ENCODE measurements around the gene QRICH2. TPM values are rescaled to one million over a fixed set of nuclear protein-coding genes. Genes with fewer than 3 reads are reported as not detected.

QRICH2 gene
- total RNA-seq, 1 donor from 2014 or later: 18.5 TPM

- no peak overlapping the region for H3K27ac Mint-ChIP-seq
- H3K4me1 Mint-ChIP-seq (ENCODE audit: low read depth): no peaks in the 10 kb centered on the region
- no peaks in the 10 kb centered on the region for H3K27me3 Mint-ChIP-seq
- no peak for TF ChIP-seq CTCF (IDR thresholded peaks at IDR 0.05; ENCODE audit: unreplicated experiment)
- no peak overlapping the region for H3K4me3 Mint-ChIP-seq (ENCODE audit: low read depth)
- H3K9me3 Mint-ChIP-seq (ENCODE audit: low read depth): no peaks in the 10 kb centered on the region
- no peak for DNase-seq (ENCODE audit: low spot score, unreplicated experiment)
- peaks cover 2% of the 10 kb centered on the region for H3K36me3 Mint-ChIP-seq (ENCODE audit: insufficient read depth)
These were observed 27.4 kb downstream of the QRICH2 start for GRCh38 chr17:76280650-76281049.

GRCh38 chr17:76279742-76280287, 28.3 kb downstream of the QRICH2 start:
- H3K9me3 Mint-ChIP-seq (ENCODE audit: low read depth): no peaks in the 10 kb centered on the region
- TF ChIP-seq CTCF (IDR thresholded peaks at IDR 0.05; ENCODE audit: unreplicated experiment): no peak
- H3K4me1 Mint-ChIP-seq (ENCODE audit: low read depth): no peaks in the 10 kb centered on the region
- peaks cover 2% of the 10 kb centered on the region for H3K36me3 Mint-ChIP-seq (ENCODE audit: insufficient read depth)
- no peak overlapping the region for H3K4me3 Mint-ChIP-seq (ENCODE audit: low read depth)
- no peaks in the 10 kb centered on the region for H3K27me3 Mint-ChIP-seq
- no peak overlapping the region for H3K27ac Mint-ChIP-seq
- no peak for DNase-seq (ENCODE audit: low spot score, unreplicated experiment)

GRCh38 chr17:76278952-76279741, 28.9 kb downstream of the QRICH2 start:
- H3K27me3 Mint-ChIP-seq: no peaks in the 10 kb centered on the region
- DNase-seq (ENCODE audit: low spot score, unreplicated experiment): peak; percentile 85
- TF ChIP-seq CTCF (IDR thresholded peaks at IDR 0.05; ENCODE audit: unreplicated experiment): peak; percentile 99
- no peaks in the 10 kb centered on the region for H3K4me1 Mint-ChIP-seq (ENCODE audit: low read depth)
- no peak overlapping the region for H3K27ac Mint-ChIP-seq
- H3K9me3 Mint-ChIP-seq (ENCODE audit: low read depth): no peaks in the 10 kb centered on the region
- H3K4me3 Mint-ChIP-seq (ENCODE audit: low read depth): no peak overlapping the region
- peaks cover 2% of the 10 kb centered on the region for H3K36me3 Mint-ChIP-seq (ENCODE audit: insufficient read depth)

- H3K36me3 Mint-ChIP-seq (ENCODE audit: insufficient read depth): peaks cover 2% of the 10 kb centered on the region
- no peaks in the 10 kb centered on the region for H3K27me3 Mint-ChIP-seq
- H3K4me1 Mint-ChIP-seq (ENCODE audit: low read depth): no peaks in the 10 kb centered on the region
- H3K27ac Mint-ChIP-seq: no peak overlapping the region
- no peak for TF ChIP-seq CTCF (IDR thresholded peaks at IDR 0.05; ENCODE audit: unreplicated experiment)
- no peak for DNase-seq (ENCODE audit: low spot score, unreplicated experiment)
- no peaks in the 10 kb centered on the region for H3K9me3 Mint-ChIP-seq (ENCODE audit: low read depth)
- H3K4me3 Mint-ChIP-seq (ENCODE audit: low read depth): no peak overlapping the region
These were observed 29.7 kb downstream of the QRICH2 start for GRCh38 chr17:76278268-76278908.
